Kidney epithelial cell (primary cell): ENCODE results near the gene COPZ2. TPM values are rescaled to one million over a fixed set of nuclear protein-coding genes. Genes with fewer than 3 reads are reported as not detected.
A peak's percentile ranks its signal among the peaks of the same experiment; 100 is the strongest.

Experiments
- DNase-seq: peaks from one replicate; pipeline ENCODE4 v3.0.0-alpha.2; 2010; ENCODE audit warnings: low read depth
- H3K27me3 ChIP-seq: 2 replicates; pipeline ENCODE4 v1.6.0; 2011; ENCODE audit warnings: low read length; ENCODE audit not compliant: control insufficient read depth, insufficient read depth
- H3K36me3 ChIP-seq: 2 replicates; pipeline ENCODE4 v1.5.1; 2011; ENCODE audit warnings: low read length; ENCODE audit not compliant: control insufficient read depth, insufficient read depth
- H3K4me3 ChIP-seq: 2 replicates; pipeline ENCODE4 v1.5.1; 2011; ENCODE audit warnings: low read depth, mild to moderate bottlenecking, control low read depth, low read length
- CTCF ChIP-seq: IDR thresholded peaks from 2 replicates; pipeline ENCODE4 v1.5.1; 2011; ENCODE audit warnings: mild to moderate bottlenecking, moderate library complexity, low read length, control low read depth, inconsistent platforms; ENCODE audit not compliant: insufficient read depth, poor library complexity, severe bottlenecking
- total RNA-seq: library from RNA; depleted of rRNA; stranded (reverse); fragments of >200 nt; gene quantifications from 2 replicates; pipeline ENCODE4 v1.2.3, GENCODE V29; 2015

The COPZ2 gene
- total RNA-seq, 1 donor from 2014 or later: 3.7 TPM

DNA sequence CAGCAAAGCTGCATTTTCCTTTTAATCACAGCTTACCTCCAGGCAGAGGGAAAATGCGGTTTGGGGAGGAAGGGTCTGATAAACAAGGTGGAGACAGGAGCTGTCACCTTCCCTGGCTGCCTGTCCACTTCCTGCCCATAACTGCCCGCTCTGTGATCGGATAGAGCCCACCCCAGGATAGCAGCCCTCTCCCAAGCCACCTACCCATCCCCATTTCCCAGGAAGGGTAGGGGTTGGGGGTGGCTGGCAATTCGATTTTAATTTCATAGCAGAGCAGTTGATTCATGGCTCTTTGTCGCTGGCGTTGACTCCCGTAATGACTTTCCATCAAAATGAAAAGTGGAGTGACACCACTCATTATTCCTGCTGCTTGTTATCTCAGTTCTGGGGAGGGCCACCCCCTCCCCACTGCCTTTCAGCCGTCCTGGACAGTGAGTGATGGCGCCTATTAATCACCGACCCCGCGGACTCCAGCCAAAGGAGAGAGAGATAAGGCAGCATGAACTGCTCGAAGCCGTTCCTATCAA lies 55.4 kb downstream of the COPZ2 start:
- peaks cover 5% of the 10 kb centered on the region for H3K36me3 ChIP-seq
- H3K4me3 ChIP-seq: no peak overlapping the region
- H3K27me3 ChIP-seq: no peaks in the 10 kb centered on the region
- TF ChIP-seq CTCF: no peak
- DNase-seq: no peak

- H3K36me3 ChIP-seq: peaks cover 5% of the 10 kb centered on the region
Observed at GRCh38 chr17:47981462-47981861, 56.1 kb downstream of the COPZ2 start.

DNA sequence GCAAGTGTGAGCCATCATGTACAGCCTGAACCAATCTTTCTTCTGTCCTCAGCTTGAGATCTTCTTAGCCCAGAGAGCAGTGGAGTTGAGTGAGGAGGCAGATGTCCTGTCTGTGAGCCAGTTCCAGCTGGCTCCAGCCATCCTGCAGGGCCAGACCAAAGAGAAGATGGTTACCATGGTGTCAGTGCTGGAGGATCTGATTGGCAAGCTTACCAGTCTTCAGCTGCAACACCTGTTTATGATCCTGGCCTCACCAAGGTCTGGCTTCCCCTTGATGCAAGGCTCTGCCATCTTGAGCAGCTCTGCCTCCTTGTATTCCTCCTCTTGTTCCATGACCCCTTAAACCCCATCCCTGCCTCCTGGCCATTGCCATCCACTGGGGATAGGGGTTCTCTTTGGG lies 57.1 kb downstream of the COPZ2 start:
- Histone ChIP-seq H3K36me3 (peaks cover 5% of the 10 kb centered on the region), H3K27me3 (no peaks in the 10 kb centered on the region), H3K4me3 (no peak overlapping the region)
- DNase-seq: no peak
- no peak for TF ChIP-seq CTCF

More at GRCh38 chr17:47981462-47981861, 56.1 kb downstream of the COPZ2 start:
- H3K27me3 ChIP-seq: no peaks in the 10 kb centered on the region
- no peak for TF ChIP-seq CTCF
- DNase-seq: no peak
- no peak overlapping the region for H3K4me3 ChIP-seq

DNA sequence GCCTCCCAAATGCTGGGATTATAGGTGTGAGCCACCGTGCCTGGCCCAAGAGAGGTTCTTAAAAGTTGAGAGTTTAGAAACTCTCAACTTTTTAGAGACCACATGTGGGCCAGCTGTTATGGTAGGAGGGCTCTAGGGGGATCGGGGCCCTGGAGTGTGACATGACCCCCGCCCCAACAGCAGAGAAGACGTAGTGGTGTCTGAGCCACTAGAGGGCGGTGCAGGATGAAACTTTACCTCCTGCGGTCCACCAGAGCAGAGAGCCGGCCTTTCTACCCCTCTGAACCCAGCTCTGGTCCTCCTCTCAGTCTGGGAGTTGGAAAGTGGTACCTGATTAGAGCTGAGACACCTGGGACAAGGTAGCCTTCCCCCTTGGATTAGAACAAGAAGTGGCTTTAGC lies 59.3 kb downstream of the COPZ2 start:
- DNase-seq: no peak
- Histone ChIP-seq H3K36me3 (peaks cover 5% of the 10 kb centered on the region), H3K4me3 (no peak overlapping the region), H3K27me3 (no peaks in the 10 kb centered on the region)
- TF ChIP-seq CTCF: peak; percentile 84

Other genes starting within 250 kb of the COPZ2 start
- gene OSBPL7, start 216.0 kb downstream of the COPZ2 start, total RNA-seq: 11.0 and 12.7 TPM in 2 replicates
- 59.7 and 60.1 TPM in 2 replicates for gene MRPL10, start 206.3 kb downstream of the COPZ2 start, total RNA-seq
- gene LRRC46, start 206.1 kb downstream of the COPZ2 start, total RNA-seq: 0.38 and 0.41 TPM in 2 replicates
- 30.1 and 31.7 TPM in 2 replicates for gene SCRN2, start 196.5 kb downstream of the COPZ2 start, total RNA-seq
- 0.62 and 2.5 TPM in 2 replicates for gene SP6, start 186.6 kb downstream of the COPZ2 start, total RNA-seq
- gene SP2, start 141.6 kb downstream of the COPZ2 start, total RNA-seq: 2.2 and 5.1 TPM in 2 replicates
- gene PNPO, start 96.2 kb downstream of the COPZ2 start, total RNA-seq: 39.7 and 43.5 TPM in 2 replicates
- gene PRR15L, start 79.9 kb downstream of the COPZ2 start, total RNA-seq: 0.27 and 0.92 TPM in 2 replicates
- 95.1 and 110 TPM in 2 replicates for gene CDK5RAP3, start 66.7 kb downstream of the COPZ2 start, total RNA-seq
- 228 TPM in 2 replicates for gene NFE2L1, start 10.6 kb upstream of the COPZ2 start, total RNA-seq
- gene CBX1, start 63.7 kb upstream of the COPZ2 start, total RNA-seq: 54.8 and 78.6 TPM in 2 replicates
- 18.1 and 24.7 TPM in 2 replicates for gene SNX11, start 70.0 kb upstream of the COPZ2 start, total RNA-seq